Vagina (tissue), 2 donors: ENCODE measurements around the gene NAV1. TPM values are rescaled to one million over a fixed set of nuclear protein-coding genes. Genes with fewer than 3 reads are reported as not detected.

Experiments used
- DNase-seq, 2 donors: peaks; one replicate each; pipeline ENCODE4 v3.0.0-alpha.2; 2017; ENCODE audit errors: extremely low spot score in 2 of 2
- H3K27ac ChIP-seq: fragments of 200-600 bp; sonication (generic); one replicate; pipeline ENCODE4 v1.5.1; 2019
- H3K27me3 ChIP-seq: fragments of 200-600 bp; sonication (generic); one replicate; pipeline ENCODE4 v1.5.1; 2019
- H3K36me3 ChIP-seq, 2 donors: fragments of 200-600 bp; sonication (generic); one replicate each; pipeline ENCODE4 v1.5.1; 2017 to 2019
- H3K4me1 ChIP-seq: fragments of 200-600 bp; sonication (generic); one replicate; pipeline ENCODE4 v1.5.1; 2019
- H3K4me3 ChIP-seq, 2 donors: fragments of 200-600 bp; sonication (generic); 1 replicate in 1 of 2; 2 replicates in 1 of 2; pipeline ENCODE4 v1.5.1; 2016 to 2019
- H3K9me3 ChIP-seq: fragments of 200-600 bp; sonication (generic); one replicate; pipeline ENCODE4 v1.5.1; 2019
- POLR2A ChIP-seq, 2 donors: fragments of 450-650 bp; IDR thresholded peaks; one replicate each; pipeline ENCODE4 v1.6.1; 2017; ENCODE audit warnings: antibody characterized with exemption in 2 of 2, mild to moderate bottlenecking in 2 of 2, moderate library complexity in 2 of 2
- POLR2AphosphoS5 ChIP-seq, 2 donors: sonication (generic); formaldehyde crosslinking; IDR thresholded peaks; one replicate each; pipeline ENCODE4 v1.9.0; 2017; ENCODE audit warnings: antibody characterized with exemption in 2 of 2, mild to moderate bottlenecking in 2 of 2, low read depth in 1 of 2; ENCODE audit not compliant: insufficient read depth in 1 of 2
- intact Hi-C: fragments of 100-400 bp; cut with DNase I; formaldehyde crosslinking; loops from one replicate; pipeline ENCODE4 v1.15.1; 2023
- total RNA-seq: library from RNA; depleted of rRNA; stranded (reverse); fragments of >200 nt; gene quantifications from one replicate; pipeline ENCODE4 v1.2.3, GENCODE V29; 2016
- TF ChIP-seq, protein P1 (sequence below), 3 experiments: fragments of 450-650 bp in 2 of 3; fragments of 200-600 bp in 1 of 3; sonication (generic) in 1 of 3; IDR thresholded peaks; one replicate each; pipeline ENCODE4 v1.5.1; 2017 to 2019; ENCODE audit warnings: antibody characterized with exemption in 3 of 3, mild to moderate bottlenecking in 2 of 3, moderate library complexity in 2 of 3

Gene NAV1
- total RNA-seq, 1 donor from 2014 or later = 45.9 TPM

DNA sequence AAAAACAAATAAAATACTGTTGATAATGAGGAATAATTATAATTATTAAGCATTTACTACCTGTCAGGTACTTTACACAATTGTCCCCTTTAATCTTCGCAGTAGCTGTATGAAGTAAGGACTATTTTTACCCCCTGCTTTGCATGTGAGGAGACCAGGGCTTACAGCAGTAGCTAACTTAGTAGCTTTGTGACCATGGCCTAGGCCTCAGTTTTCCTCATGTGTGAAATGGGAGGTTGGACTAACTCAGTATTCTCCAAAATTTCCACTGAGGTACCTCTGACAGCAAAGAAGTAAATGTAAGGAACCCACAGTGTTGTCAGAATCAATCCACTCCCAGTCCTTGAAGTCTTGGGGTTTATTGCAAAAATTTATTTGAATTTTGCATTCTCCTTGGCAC lies 28.2 kb upstream of the NAV1 start:
- no peak overlapping the region for H3K27ac ChIP-seq
- H3K36me3 ChIP-seq = no peaks in the 10 kb centered on the region
- DNase-seq = no peak
- intact Hi-C loops = loop anchor here (5.0 kb wide), 1 partner anchor 73 kb away; no protein-coding TSS in a partner anchor
- H3K4me3 ChIP-seq = no peak overlapping the region
- no peaks in the 10 kb centered on the region for H3K9me3 ChIP-seq
- H3K4me1 ChIP-seq = peaks cover 49% of the 10 kb centered on the region
- H3K27me3 ChIP-seq = no peaks in the 10 kb centered on the region
- no peak for TF ChIP-seq POLR2A (IDR thresholded peaks at IDR 0.05)
- TF ChIP-seq POLR2AphosphoS5 (IDR thresholded peaks at IDR 0.05; ENCODE audit: insufficient read depth in 1 of 2, low read depth in 1 of 2) = no peak
- TF ChIP-seq, protein P1, sequence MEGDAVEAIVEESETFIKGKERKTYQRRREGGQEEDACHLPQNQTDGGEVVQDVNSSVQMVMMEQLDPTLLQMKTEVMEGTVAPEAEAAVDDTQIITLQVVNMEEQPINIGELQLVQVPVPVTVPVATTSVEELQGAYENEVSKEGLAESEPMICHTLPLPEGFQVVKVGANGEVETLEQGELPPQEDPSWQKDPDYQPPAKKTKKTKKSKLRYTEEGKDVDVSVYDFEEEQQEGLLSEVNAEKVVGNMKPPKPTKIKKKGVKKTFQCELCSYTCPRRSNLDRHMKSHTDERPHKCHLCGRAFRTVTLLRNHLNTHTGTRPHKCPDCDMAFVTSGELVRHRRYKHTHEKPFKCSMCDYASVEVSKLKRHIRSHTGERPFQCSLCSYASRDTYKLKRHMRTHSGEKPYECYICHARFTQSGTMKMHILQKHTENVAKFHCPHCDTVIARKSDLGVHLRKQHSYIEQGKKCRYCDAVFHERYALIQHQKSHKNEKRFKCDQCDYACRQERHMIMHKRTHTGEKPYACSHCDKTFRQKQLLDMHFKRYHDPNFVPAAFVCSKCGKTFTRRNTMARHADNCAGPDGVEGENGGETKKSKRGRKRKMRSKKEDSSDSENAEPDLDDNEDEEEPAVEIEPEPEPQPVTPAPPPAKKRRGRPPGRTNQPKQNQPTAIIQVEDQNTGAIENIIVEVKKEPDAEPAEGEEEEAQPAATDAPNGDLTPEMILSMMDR (IDR thresholded peaks at IDR 0.05) = no peak

DNA sequence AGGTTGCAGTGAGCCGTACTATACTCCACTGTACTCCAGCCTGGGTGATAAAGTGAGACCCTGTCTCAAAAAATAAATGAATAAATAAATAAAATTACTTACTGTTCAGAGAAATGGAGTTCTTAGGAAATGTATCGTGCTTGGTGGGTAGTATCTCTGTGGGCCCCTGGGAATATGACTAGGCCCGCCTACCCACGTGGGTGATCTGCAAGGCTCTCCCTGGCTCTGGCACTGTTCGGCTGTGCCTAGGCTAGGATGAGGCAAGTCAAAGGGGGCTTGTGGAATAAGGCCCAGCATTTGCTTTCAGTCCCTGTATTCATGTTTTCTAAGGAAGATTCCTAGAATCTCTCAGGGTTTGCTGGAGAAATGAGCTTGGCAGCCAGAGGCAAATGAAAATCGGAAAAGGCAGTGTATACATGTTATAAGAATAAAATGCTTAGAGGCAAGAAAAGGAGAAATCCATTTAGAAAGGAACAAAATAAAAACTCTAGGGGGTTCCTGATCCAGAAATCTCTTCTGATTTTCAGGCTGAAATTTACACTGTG lies 27.5 kb upstream of the NAV1 start:
- H3K27ac ChIP-seq = peak overlapping the region; percentile 78
- DNase-seq = no peak
- no peak overlapping the region for H3K4me3 ChIP-seq
- intact Hi-C loops = loop anchor here (5.0 kb wide), 1 partner anchor 74 kb away; no protein-coding TSS in a partner anchor
- no peaks in the 10 kb centered on the region for H3K27me3 ChIP-seq
- peaks cover 42% of the 10 kb centered on the region for H3K4me1 ChIP-seq
- TF ChIP-seq POLR2AphosphoS5 (IDR thresholded peaks at IDR 0.05; ENCODE audit: insufficient read depth in 1 of 2, low read depth in 1 of 2) (no peak), POLR2A (IDR thresholded peaks at IDR 0.05) (no peak)
- TF ChIP-seq, protein P1 (IDR thresholded peaks at IDR 0.05) = no peak
- no peaks in the 10 kb centered on the region for H3K36me3 ChIP-seq
- H3K9me3 ChIP-seq = no peaks in the 10 kb centered on the region

DNA sequence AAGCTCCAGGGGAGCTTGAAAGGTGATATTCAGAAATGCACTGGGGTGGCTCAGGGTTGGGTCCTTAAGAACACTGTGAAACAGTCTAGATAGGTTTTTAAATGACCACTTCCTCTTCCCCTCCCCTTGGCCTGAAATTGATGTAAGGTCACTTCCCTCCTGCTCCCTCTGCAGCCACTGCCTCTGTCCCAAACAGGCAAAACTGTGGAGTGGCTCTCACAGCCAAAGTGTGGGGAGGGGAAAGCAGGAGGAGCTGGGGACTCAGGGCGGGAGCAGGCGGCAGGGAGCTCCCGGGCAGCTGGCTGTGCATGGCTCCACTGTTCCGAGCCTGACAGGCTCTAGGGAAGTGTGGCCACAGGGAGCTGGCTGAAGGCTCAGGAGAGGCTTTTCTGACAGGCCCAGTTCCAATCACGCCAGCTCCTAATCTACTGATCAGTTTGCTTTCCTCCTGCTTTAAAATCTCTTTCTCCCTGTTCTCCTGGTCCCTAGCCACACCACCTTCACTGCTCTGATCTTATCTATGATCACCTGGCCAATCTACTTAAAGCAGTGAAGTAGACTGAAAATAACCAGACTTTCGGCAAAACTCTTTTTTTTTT lies 26.9 kb upstream of the NAV1 start:
- intact Hi-C loops = loop anchor here (2.0 to 5.0 kb wide), 2 partner anchors 29 to 75 kb away; no protein-coding TSS in a partner anchor
- Histone ChIP-seq H3K36me3 (no peaks in the 10 kb centered on the region), H3K27me3 (no peaks in the 10 kb centered on the region), H3K4me3 (no peak overlapping the region), H3K4me1 (peaks cover 40% of the 10 kb centered on the region), H3K27ac (peak overlapping the region; percentile 78), H3K9me3 (no peaks in the 10 kb centered on the region)
- no peak for DNase-seq
- no peak for TF ChIP-seq POLR2A (IDR thresholded peaks at IDR 0.05)
- TF ChIP-seq POLR2AphosphoS5 (IDR thresholded peaks at IDR 0.05; ENCODE audit: insufficient read depth in 1 of 2, low read depth in 1 of 2) = peak in 1 of 2 donors; percentile 36

DNA sequence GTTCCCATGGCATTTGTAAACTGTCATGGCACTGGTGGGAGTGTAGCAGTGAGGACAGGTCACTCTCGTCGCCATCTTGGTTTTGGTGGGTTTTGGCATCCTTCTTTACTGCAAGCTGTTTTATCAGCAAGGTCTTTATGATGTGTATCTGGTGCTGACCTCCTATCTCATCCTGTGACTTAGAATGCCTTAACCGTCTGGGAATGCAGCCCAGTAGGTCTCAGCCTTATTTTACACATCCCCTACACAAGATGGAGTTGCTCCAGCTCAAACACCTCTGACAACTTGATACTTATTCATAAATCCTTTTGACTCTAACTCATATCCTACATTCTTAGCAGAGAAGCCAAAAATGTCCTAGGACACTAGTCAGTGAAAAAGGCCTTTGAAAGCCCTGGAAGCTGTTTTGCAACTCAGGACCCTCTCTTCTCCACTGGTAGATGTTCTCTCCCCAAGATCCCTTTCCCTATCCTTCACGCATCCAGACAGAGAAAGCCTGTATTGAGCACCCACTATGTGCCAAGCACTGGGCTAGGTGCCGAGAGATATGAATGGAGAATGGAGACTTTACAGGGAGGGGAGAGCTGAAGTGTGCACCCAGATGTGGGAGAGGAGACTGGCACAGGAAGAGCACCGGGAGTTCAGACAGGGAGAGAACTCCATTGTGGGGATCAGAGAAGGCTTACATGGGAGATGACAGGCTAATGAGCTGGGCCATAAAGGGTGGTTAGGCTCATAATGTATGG lies 25.3 kb upstream of the NAV1 start:
- H3K27ac ChIP-seq = peak overlapping the region; percentile 78
- no peak for DNase-seq
- H3K9me3 ChIP-seq = no peaks in the 10 kb centered on the region
- no peaks in the 10 kb centered on the region for H3K27me3 ChIP-seq
- no peak overlapping the region for H3K4me3 ChIP-seq
- TF ChIP-seq, protein P1 (IDR thresholded peaks at IDR 0.05) = no peak
- TF ChIP-seq POLR2A (IDR thresholded peaks at IDR 0.05) = no peak
- no peak for TF ChIP-seq POLR2AphosphoS5 (IDR thresholded peaks at IDR 0.05; ENCODE audit: insufficient read depth in 1 of 2, low read depth in 1 of 2)
- H3K4me1 ChIP-seq = peaks cover 32% of the 10 kb centered on the region
- intact Hi-C loops = loop anchor here (2.0 to 5.0 kb wide), 2 partner anchors 31 to 76 kb away; no protein-coding TSS in a partner anchor
- H3K36me3 ChIP-seq = no peaks in the 10 kb centered on the region

DNA sequence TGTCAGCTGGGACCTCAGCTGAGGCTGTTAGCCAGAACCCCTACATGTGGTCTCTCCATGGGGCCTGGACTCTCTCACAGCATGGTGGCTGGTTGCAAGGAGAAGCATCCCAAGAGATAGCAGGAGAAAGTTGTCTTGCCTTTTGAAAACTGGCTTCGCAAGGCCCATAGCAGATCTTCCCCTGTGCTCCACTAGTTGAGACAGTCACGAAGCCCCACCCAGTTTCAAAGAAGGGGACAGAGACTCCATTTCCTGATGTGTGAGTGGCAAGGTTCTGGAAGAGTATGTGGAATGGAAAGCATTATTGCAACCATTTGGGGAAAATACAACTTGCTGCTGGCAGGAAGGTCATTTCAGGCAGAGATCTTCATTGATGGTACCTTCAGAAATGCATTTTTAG lies 24.5 kb upstream of the NAV1 start:
- no peak for DNase-seq
- H3K4me1 ChIP-seq = peaks cover 25% of the 10 kb centered on the region
- H3K4me3 ChIP-seq = no peak overlapping the region
- H3K27ac ChIP-seq = no peak overlapping the region
- TF ChIP-seq, protein P1 (IDR thresholded peaks at IDR 0.05) = no peak
- no peak for TF ChIP-seq POLR2AphosphoS5 (IDR thresholded peaks at IDR 0.05; ENCODE audit: insufficient read depth in 1 of 2, low read depth in 1 of 2)
- intact Hi-C loops = loop anchor here (5.0 kb wide), 1 partner anchor 77 kb away; no protein-coding TSS in a partner anchor
- H3K27me3 ChIP-seq = no peaks in the 10 kb centered on the region
- H3K36me3 ChIP-seq = no peaks in the 10 kb centered on the region
- H3K9me3 ChIP-seq = no peaks in the 10 kb centered on the region
